Pancreas (tissue), 10 donors: Measurements from ENCODE around the gene TRIM9. TPM values are rescaled to one million over a fixed set of nuclear protein-coding genes. Genes with fewer than 3 reads are reported as not detected.

ENCODE experiments used
- ATAC-seq, 4 donors: fragments of 200-7000 bp; cut with Tn5 transposase; one replicate each; pipeline versions ENCODE4 v1.8.0 to v1.9.1; 2020; ENCODE audit warnings: mild to moderate bottlenecking in 4 of 4, moderate library complexity in 4 of 4
- DNase-seq, 6 donors: peaks; one replicate each; pipeline ENCODE4 v3.0.0-alpha.2; 2020
- FAIRE-seq: peaks from 2 replicates; lab custom pipeline; 2012; peaks lifted over from hg19 to GRCh38; lab: Jason Lieb, UNC
- H3K27ac ChIP-seq, 4 donors: fragments of 200-600 bp; sonication (generic); 1 replicate in 3 of 4; 2 replicates in 1 of 4; pipeline versions ENCODE4 v1.5.0 to v1.8.0; 2020
- H3K27me3 ChIP-seq, 4 donors: fragments of 200-600 bp; one replicate each; pipeline ENCODE4 v1.8.0; 2021
- H3K36me3 ChIP-seq, 3 donors: fragments of 200-600 bp; sonication (generic) in 1 of 3; one replicate each; pipeline versions ENCODE4 v1.5.0 to v1.8.0; 2020 to 2021
- H3K4me1 ChIP-seq, 3 donors: fragments of 200-600 bp; one replicate each; pipeline ENCODE4 v1.8.0; 2021
- H3K4me3 ChIP-seq, 4 donors: fragments of 200-600 bp; sonication (generic) in 2 of 4; one replicate each; pipeline versions ENCODE4 v1.5.0 to v1.8.0; 2020 to 2021
- H3K9me3 ChIP-seq, 4 donors: fragments of 200-600 bp; one replicate each; pipeline ENCODE4 v1.8.0; 2021
- WGBS, 2 donors: extraction: QIAGEN DNeasy Blood & Tissue Kit; methylation state at CpG; one replicate each; pipeline ENCODE4 v1.1.7; 2013; 5-methylcytosine and 5-hydroxymethylcytosine counted together
- intact Hi-C, 3 donors: fragments of 100-400 bp; cut with DNase I; formaldehyde crosslinking; loops; one replicate each; pipeline versions ENCODE4 v1.11.1 to v1.14.2; 2022
- polyA plus RNA-seq, 2 donors: library from polyadenylated mRNA; stranded (reverse); fragments of 200-250 nt; gene quantifications; one replicate each; pipeline ENCODE4 v1.2.3, GENCODE V29; 2013
- total RNA-seq, 6 donors: library from RNA; stranded (reverse); fragmentation: NEBNext Ultra II Directional in 4 of 6; extraction: Animal tissue kit (Norgen Biotek cat#: 25700) in 4 of 6; gene quantifications; one replicate each; pipeline versions ENCODE4 v1.2.1 to v1.2.4, GENCODE V29; 2021 to 2023
- TF ChIP-seq, protein P1 (sequence below), 4 donors: fragments of 200-600 bp; sonication (generic) in 3 of 4; IDR thresholded peaks; one replicate each; pipeline versions ENCODE4 v1.5.0 to v1.8.0; 2021; ENCODE audit warnings: antibody characterized with exemption in 4 of 4
- donor health status: healthy with polysubstance abuse.
- donor health status: DM: no; HTN: no; CAD: no; lungs with moderate emphysema.
- donor health status: DM: no; HTN: no; CAD: no.
- donor health status: control.
- donor health status: control.
- donor health status: Bipolar disorder and iron deficiency.
- donor health status: DM: yes; HTN: yes; CAD: no.
- donor health status: DM: no; HTN: no; CAD: no.
- donor health status: DM: no; HTN: no; CAD: no.
- donor health status: DM: yes; HTN: yes; CAD: no.

Gene TRIM9
- total and polyA plus RNA-seq, 8 donors = 0.25 to 3.4 (median 0.79) TPM

DNA sequence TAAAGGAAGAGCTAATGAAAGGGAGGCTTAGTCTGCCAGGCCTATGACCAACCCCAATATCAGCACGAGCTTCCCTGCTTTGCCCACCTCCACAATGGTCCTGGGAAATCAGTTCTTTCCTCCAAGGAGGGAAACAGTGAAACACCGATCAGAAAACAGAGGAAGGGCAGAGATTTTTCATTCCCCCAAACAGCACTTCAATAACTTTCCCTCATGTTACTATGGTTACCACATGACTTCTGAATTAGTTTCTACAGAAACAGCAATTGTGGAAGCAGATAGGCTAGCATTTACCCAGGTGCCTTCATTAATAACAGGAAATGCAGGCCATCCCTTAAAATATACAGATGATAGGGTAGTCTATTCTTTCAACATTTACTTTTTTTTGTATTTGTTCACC lies 35.9 kb downstream of the TRIM9 start:
- TF ChIP-seq, protein P1, sequence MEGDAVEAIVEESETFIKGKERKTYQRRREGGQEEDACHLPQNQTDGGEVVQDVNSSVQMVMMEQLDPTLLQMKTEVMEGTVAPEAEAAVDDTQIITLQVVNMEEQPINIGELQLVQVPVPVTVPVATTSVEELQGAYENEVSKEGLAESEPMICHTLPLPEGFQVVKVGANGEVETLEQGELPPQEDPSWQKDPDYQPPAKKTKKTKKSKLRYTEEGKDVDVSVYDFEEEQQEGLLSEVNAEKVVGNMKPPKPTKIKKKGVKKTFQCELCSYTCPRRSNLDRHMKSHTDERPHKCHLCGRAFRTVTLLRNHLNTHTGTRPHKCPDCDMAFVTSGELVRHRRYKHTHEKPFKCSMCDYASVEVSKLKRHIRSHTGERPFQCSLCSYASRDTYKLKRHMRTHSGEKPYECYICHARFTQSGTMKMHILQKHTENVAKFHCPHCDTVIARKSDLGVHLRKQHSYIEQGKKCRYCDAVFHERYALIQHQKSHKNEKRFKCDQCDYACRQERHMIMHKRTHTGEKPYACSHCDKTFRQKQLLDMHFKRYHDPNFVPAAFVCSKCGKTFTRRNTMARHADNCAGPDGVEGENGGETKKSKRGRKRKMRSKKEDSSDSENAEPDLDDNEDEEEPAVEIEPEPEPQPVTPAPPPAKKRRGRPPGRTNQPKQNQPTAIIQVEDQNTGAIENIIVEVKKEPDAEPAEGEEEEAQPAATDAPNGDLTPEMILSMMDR (IDR thresholded peaks at IDR 0.05) = no peak
- Histone ChIP-seq H3K36me3 (no peaks in the 10 kb centered on the region), H3K9me3 (no peaks in the 10 kb centered on the region), H3K27me3 (no peaks in the 10 kb centered on the region), H3K4me1 (no peaks in the 10 kb centered on the region), H3K4me3 (no peak overlapping the region), H3K27ac (no peak overlapping the region)
- DNase-seq (no peak), ATAC-seq (no peak), FAIRE-seq (no peak)
- intact Hi-C loops = no loop called here
- 58 to 68% methylated on average over 2 of the region's 2 CpGs for WGBS, 2 donors

DNA sequence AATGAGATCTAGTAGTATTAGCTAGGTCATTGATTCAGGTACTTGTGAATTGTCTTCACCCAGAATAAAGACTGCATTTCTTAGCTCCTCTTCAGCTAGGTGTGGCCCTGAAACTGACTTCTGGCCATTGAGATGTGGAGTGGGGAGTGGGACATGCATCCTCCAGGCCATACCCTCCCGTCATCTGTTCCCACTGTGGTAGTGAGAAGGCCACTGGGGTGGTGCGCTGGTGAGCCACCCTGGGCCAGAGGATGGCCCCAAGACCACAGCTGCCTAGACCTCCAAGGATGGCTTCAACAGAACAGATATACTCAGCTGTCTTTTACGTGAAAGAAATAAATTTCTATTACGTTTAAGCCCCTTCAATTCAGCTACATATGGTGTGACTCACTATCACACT lies 36.5 kb downstream of the TRIM9 start:
- H3K4me3 ChIP-seq = no peak overlapping the region

DNA sequence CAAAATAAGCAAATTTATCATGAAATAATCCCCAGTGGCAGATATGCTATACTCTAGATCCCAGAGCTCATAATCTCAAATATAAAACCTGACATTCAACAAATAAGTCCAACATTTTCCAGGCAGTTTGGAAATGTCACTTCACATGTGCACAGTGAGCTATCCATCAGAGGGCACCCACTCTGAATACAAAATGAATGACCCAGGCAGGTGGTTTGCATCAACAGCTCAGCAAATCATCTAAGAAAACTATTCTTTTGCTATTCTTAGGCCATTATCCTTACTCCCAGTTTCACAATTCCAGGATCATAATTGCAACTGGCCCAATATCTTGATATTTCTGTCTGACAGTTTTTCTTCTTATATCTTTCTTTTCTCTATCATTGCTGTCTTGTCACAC lies 38.5 kb downstream of the TRIM9 start:
- ATAC-seq (no peak), FAIRE-seq (no peak), DNase-seq (no peak)
- Histone ChIP-seq H3K4me1 (no peaks in the 10 kb centered on the region), H3K27me3 (no peaks in the 10 kb centered on the region), H3K27ac (no peak overlapping the region), H3K36me3 (no peaks in the 10 kb centered on the region), H3K4me3 (no peak overlapping the region), H3K9me3 (no peaks in the 10 kb centered on the region)
- intact Hi-C loops = no loop called here
- TF ChIP-seq, protein P1 (IDR thresholded peaks at IDR 0.05) = no peak

More for the DNA sequence above, 36.5 kb downstream of the TRIM9 start:
- FAIRE-seq (no peak), DNase-seq (no peak), ATAC-seq (no peak)
- WGBS, 2 donors = 82 to 94% methylated on average over 4 of the region's 4 CpGs
- Histone ChIP-seq H3K36me3 (no peaks in the 10 kb centered on the region), H3K27me3 (no peaks in the 10 kb centered on the region), H3K27ac (no peak overlapping the region), H3K4me1 (no peaks in the 10 kb centered on the region), H3K9me3 (no peaks in the 10 kb centered on the region)
- TF ChIP-seq, protein P1 (IDR thresholded peaks at IDR 0.05) = no peak
- intact Hi-C loops = no loop called here

DNA sequence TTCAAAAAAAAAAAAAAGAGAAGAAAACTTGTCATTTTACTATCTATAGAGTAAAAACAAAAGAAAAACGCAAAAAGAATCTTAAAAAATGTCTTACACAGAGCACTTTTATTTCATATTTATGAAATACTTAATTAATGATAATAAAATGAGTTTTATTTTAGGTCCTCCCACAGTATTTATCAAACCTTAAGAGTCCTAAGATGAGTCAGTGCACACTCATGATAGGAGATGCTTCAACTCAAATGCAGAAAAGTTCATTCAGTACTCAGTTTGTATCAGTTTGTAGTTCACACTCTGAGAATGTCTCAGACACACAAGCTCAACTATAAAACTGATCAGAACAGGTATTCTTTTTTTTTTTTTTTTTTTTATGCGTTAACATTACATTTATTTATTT lies 41.7 kb downstream of the TRIM9 start:
- Histone ChIP-seq H3K4me1 (no peaks in the 10 kb centered on the region), H3K27ac (no peak overlapping the region), H3K27me3 (no peaks in the 10 kb centered on the region), H3K4me3 (no peak overlapping the region), H3K36me3 (no peaks in the 10 kb centered on the region), H3K9me3 (no peaks in the 10 kb centered on the region)
- no peak for ATAC-seq
- intact Hi-C loops = no loop called here
- 84 to 93% methylated on average over 2 of the region's 2 CpGs for WGBS, 2 donors
- no peak for DNase-seq
- no peak for FAIRE-seq
- TF ChIP-seq, protein P1 (IDR thresholded peaks at IDR 0.05) = no peak

DNA sequence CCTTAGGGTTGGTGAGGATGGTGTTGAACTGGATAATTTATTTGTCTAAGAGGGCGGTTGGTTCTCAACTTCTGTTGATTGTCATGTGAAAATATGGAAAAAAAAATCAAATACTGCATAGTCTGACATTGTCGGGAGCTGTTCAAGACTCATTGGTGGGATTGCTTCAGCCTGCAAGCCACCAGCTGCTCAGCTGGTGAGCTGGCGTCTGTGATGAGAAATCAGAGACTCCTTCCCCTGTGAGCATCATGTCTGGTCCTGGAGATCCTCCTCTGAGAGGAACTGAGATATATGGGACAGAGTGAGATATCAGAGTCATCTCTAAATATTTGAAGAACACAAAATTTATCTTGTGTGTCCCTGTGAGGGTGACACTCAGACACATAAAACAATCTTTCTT lies 49.9 kb downstream of the TRIM9 start:
- intact Hi-C loops = no loop called here

More for the DNA sequence above, 49.9 kb downstream of the TRIM9 start:
- no peaks in the 10 kb centered on the region for H3K4me1 ChIP-seq
- H3K27me3 ChIP-seq = no peaks in the 10 kb centered on the region
- WGBS, 2 donors = 65 to 75% methylated on average over 3 of the region's 3 CpGs
- no peak for DNase-seq
- H3K36me3 ChIP-seq = no peaks in the 10 kb centered on the region
- H3K4me3 ChIP-seq = no peak overlapping the region
- no peaks in the 10 kb centered on the region for H3K9me3 ChIP-seq
- FAIRE-seq = no peak
- TF ChIP-seq, protein P1 (IDR thresholded peaks at IDR 0.05) = no peak
- ATAC-seq = no peak
- H3K27ac ChIP-seq = no peak overlapping the region
